IMR-90 (cell line): ENCODE data around the gene OBI1. TPM values are rescaled to one million over a fixed set of nuclear protein-coding genes. Genes with fewer than 3 reads are reported as not detected.

Source experiments
- ATAC-seq: fragments of 200-7000 bp; cut with Tn5 transposase; 2 replicates; pipeline ENCODE4 v1.9.1; 2020; ENCODE audit warnings: low read depth, mild to moderate bottlenecking, moderate library complexity
- BruUV-seq: library from RNA; stranded (reverse); fragments of 400-500 nt; replicated peaks from 2 replicates; lab custom pipeline; 2021; lab: Mats Ljungman, UMichigan
- CTCF ChIA-PET: fragments of 300-600 bp; formaldehyde crosslinking; extraction: SDS; loops from one replicate; lab custom pipeline; 2021; ENCODE audit warnings: antibody characterized with exemption; lab: Yijun Ruan, JAX
- POLR2A ChIA-PET: fragments of 300-600 bp; sonication (Branson Sonifier 250); formaldehyde crosslinking; loops from one replicate; lab custom pipeline; 2022; ENCODE audit warnings: antibody characterized with exemption; ENCODE audit not compliant: unreplicated experiment; lab: Charles Lee
- DNase-seq: peaks from one replicate; pipeline ENCODE4 v3.0.0; 2013
- H2AFZ ChIP-seq: replicated peaks from 2 replicates; pipeline ENCODE3; 2013; ENCODE audit warnings: low read length, mild to moderate bottlenecking; ENCODE audit not compliant: poor library complexity
- H2AK5ac ChIP-seq: 2 replicates; pipeline ENCODE4 v1.6.1; 2013; ENCODE audit warnings: low read depth, low read length, inconsistent platforms
- H2AK9ac ChIP-seq: replicated peaks from 2 replicates; pipeline ENCODE3; 2013; ENCODE audit warnings: mild to moderate bottlenecking, low read depth, low read length, moderate library complexity; ENCODE audit not compliant: poor library complexity
- H2BK120ac ChIP-seq: 2 replicates; pipeline ENCODE4 v1.6.1; 2013; ENCODE audit warnings: low read depth, low read length, inconsistent platforms
- H2BK15ac ChIP-seq: 3 replicates; pipeline ENCODE4 v1.6.1; 2013; ENCODE audit warnings: low read depth, low read length, inconsistent platforms
- H2BK20ac ChIP-seq: 2 replicates; pipeline ENCODE4 v1.6.1; 2013; ENCODE audit warnings: low read depth, mild to moderate bottlenecking, inconsistent platforms, low read length, moderate library complexity
- H2BK5ac ChIP-seq: 2 replicates; pipeline ENCODE4 v1.6.1; 2013; ENCODE audit warnings: mild to moderate bottlenecking, low read depth, low read length, inconsistent platforms; ENCODE audit not compliant: poor library complexity, severe bottlenecking
- H3K14ac ChIP-seq: replicated peaks from 2 replicates; pipeline ENCODE4 v1.6.1; 2013; ENCODE audit warnings: low read depth, low read length, inconsistent platforms
- H3K18ac ChIP-seq: 2 replicates; pipeline ENCODE4 v1.6.1; 2013; ENCODE audit warnings: low read depth, low read length, control low read depth
- H3K23ac ChIP-seq: 2 replicates; pipeline ENCODE4 v1.6.1; 2013; ENCODE audit warnings: low read depth, low read length, inconsistent platforms
- H3K27ac ChIP-seq: 2 replicates; pipeline ENCODE4 v1.5.1; 2013; ENCODE audit warnings: mild to moderate bottlenecking, control low read depth, low read length; ENCODE audit not compliant: insufficient read depth
- H3K27me3 ChIP-seq: 2 replicates; pipeline ENCODE4 v1.6.1; 2013; ENCODE audit warnings: low read length; ENCODE audit not compliant: control insufficient read depth, insufficient read depth
- H3K36me3 ChIP-seq: 2 replicates; pipeline ENCODE4 v1.6.1; 2013; ENCODE audit warnings: low read length, mixed read lengths; ENCODE audit not compliant: control insufficient read depth, insufficient read depth
- H3K4ac ChIP-seq: 2 replicates; pipeline ENCODE4 v1.6.1; 2013; ENCODE audit warnings: low read depth, low read length, inconsistent platforms
- H3K4me1 ChIP-seq: 2 replicates; pipeline ENCODE4 v1.6.1; 2013; ENCODE audit warnings: low read length, mixed read lengths; ENCODE audit not compliant: control insufficient read depth, insufficient read depth
- H3K4me2 ChIP-seq: 2 replicates; pipeline ENCODE4 v1.6.1; 2013; ENCODE audit warnings: low read depth, mild to moderate bottlenecking, control low read depth, low read length, moderate library complexity
- H3K4me3 ChIP-seq: 2 replicates; pipeline ENCODE4 v1.5.1; 2013; ENCODE audit warnings: low read depth, mild to moderate bottlenecking, control low read depth, low read length, moderate library complexity; ENCODE audit not compliant: insufficient read depth
- H3K56ac ChIP-seq: 2 replicates; pipeline ENCODE4 v1.6.1; 2013; ENCODE audit warnings: low read length, inconsistent platforms; ENCODE audit not compliant: insufficient read depth; ENCODE audit errors: extremely low read depth
- H3K79me1 ChIP-seq, 2 experiments: 2 replicates each; pipeline ENCODE4 v1.6.1; 2013; ENCODE audit warnings: low read length in 2 of 2, inconsistent platforms in 1 of 2, low read depth in 1 of 2
- H3K9ac ChIP-seq: 2 replicates; pipeline ENCODE4 v1.6.1; 2013; ENCODE audit warnings: low read depth, low read length, control low read depth
- H3K9me1 ChIP-seq: 2 replicates; pipeline ENCODE4 v1.6.1; 2013; ENCODE audit warnings: low read length, inconsistent platforms; ENCODE audit not compliant: insufficient read depth
- H3K9me3 ChIP-seq: 2 replicates; pipeline ENCODE4 v1.6.1; 2013; ENCODE audit warnings: low read length; ENCODE audit not compliant: control insufficient read depth, insufficient read depth
- H4K20me1 ChIP-seq: 2 replicates; pipeline ENCODE4 v1.6.1; 2013; ENCODE audit warnings: low read length, inconsistent platforms; ENCODE audit not compliant: insufficient read depth
- H4K5ac ChIP-seq: 2 replicates; pipeline ENCODE4 v1.6.1; 2013; ENCODE audit warnings: mild to moderate bottlenecking, low read depth, low read length, control low read depth
- H4K8ac ChIP-seq, 2 experiments: 2 replicates each; pipeline ENCODE4 v1.6.1; 2013; ENCODE audit warnings: low read depth in 2 of 2, low read length in 2 of 2, control low read depth in 1 of 2, inconsistent platforms in 1 of 2
- H4K91ac ChIP-seq: 2 replicates; pipeline ENCODE4 v1.6.1; 2013; ENCODE audit warnings: low read depth, low read length, inconsistent platforms; ENCODE audit not compliant: insufficient read depth
- CHD1 ChIP-seq: IDR thresholded peaks from 2 replicates; pipeline ENCODE4 v1.6.1; 2012; ENCODE audit warnings: low read depth, low read length, improper control_type of control experiment
- CTCF ChIP-seq: conservative IDR thresholded peaks from 2 replicates; pipeline ENCODE4 v1.5.1; 2012; ENCODE audit warnings: mild to moderate bottlenecking, low read depth, low read length, improper control_type of control experiment
- MAZ ChIP-seq: IDR thresholded peaks from 2 replicates; pipeline ENCODE4 v1.6.1; 2012; ENCODE audit warnings: low read depth, mild to moderate bottlenecking, low read length, improper control_type of control experiment, moderate library complexity, borderline replicate concordance
- MXI1 ChIP-seq: IDR thresholded peaks from 2 replicates; pipeline ENCODE4 v1.6.1; 2012; ENCODE audit warnings: low read depth, mild to moderate bottlenecking, low read length, moderate library complexity, borderline replicate concordance
- RAD21 ChIP-seq: IDR thresholded peaks from 2 replicates; pipeline ENCODE4 v1.6.1; 2012; ENCODE audit warnings: low read length, improper control_type of control experiment
- RFX5 ChIP-seq: IDR thresholded peaks from 2 replicates; pipeline ENCODE4 v1.8.0; 2012; ENCODE audit warnings: low read depth, mild to moderate bottlenecking, low read length, moderate library complexity
- USF2 ChIP-seq: fragments of 150-350 bp; IDR thresholded peaks from 2 replicates; pipeline ENCODE4 v1.6.1; 2017; ENCODE audit warnings: mild to moderate bottlenecking, antibody characterized with exemption, low read length, low read depth
- WGBS, 2 experiments: methylation state at CpG; one replicate each; pipeline versions ENCODE4 v1.1.5 to v1.1.7; 2013; ENCODE audit warnings: missing lambda C conversion rate in 2 of 2; ENCODE audit not compliant: insufficient read length in 1 of 2; ENCODE audit errors: extremely low coverage in 2 of 2; 5-methylcytosine and 5-hydroxymethylcytosine counted together
- dilution Hi-C: fragments of 300-500 bp; cut with HindIII; formaldehyde crosslinking; loops from one replicate; pipeline ENCODE4 v1.14.3; 2018; ENCODE audit warnings: low sequenced_read_pairs; ENCODE audit not compliant: unreplicated experiment
- in situ Hi-C: fragments of 300-500 bp; cut with MboI; formaldehyde crosslinking; loops from 3 replicates; pipeline ENCODE4 v1.14.3; 2019; ENCODE audit warnings: low sequenced_read_pairs, inconsistent platforms, mixed read lengths
- intact Hi-C: fragments of 100-400 bp; cut with micrococcal nuclease; formaldehyde crosslinking; loops from 2 replicates; pipeline ENCODE4 v1.10.0; 2022
- polyA plus RNA-seq, 3 experiments: library from polyadenylated mRNA; depleted of rRNA; stranded (reverse); fragments of >200 nt; gene quantifications; 2 replicates each; pipeline ENCODE4 v1.2.3, GENCODE V29; 2012; ENCODE audit warnings: low replicate concordance in 1 of 3
- total RNA-seq: library from RNA; depleted of rRNA; stranded (reverse); fragments of >200 nt; gene quantifications from 2 replicates; pipeline ENCODE4 v1.2.3, GENCODE V29; 2012

Gene OBI1
- total and polyA plus RNA-seq, 2 of the 4 experiments (the other 2 are of a cell fraction) = 4.4 to 11.8 TPM

- Histone ChIP-seq H3K4me3 (peak overlapping the region; percentile 84), H2AK9ac (no peak overlapping the region), H2BK20ac (no peak overlapping the region), H2BK15ac (no peak overlapping the region), H4K91ac (no peak overlapping the region), H3K9me1 (no peaks in the 10 kb centered on the region), H3K23ac (no peak overlapping the region), H3K4me2 (peak overlapping the region; percentile 100), H4K8ac (peak overlapping the region; percentile 39 to 81; a peak in 2 of 4 replicates), H3K4me1 (peaks cover 5% of the 10 kb centered on the region), H2AFZ (peak overlapping the region; percentile 86), H3K27me3 (peaks cover 2% of the 10 kb centered on the region; the same call in 1 of the 2 replicates), H3K4ac (no peak overlapping the region), H3K18ac (no peak overlapping the region), H3K36me3 (no peaks in the 10 kb centered on the region), H3K79me1 (peaks cover 0 to 17% of the 10 kb centered on the region in 2 experiments; a peak in 2 of 4 replicates), H3K56ac (no peak overlapping the region), H3K27ac (no peak overlapping the region), H3K9me3 (no peaks in the 10 kb centered on the region), H2BK5ac (no peak overlapping the region), H2BK120ac (no peak overlapping the region), H4K20me1 (no peaks in the 10 kb centered on the region), H2AK5ac (no peak overlapping the region), H3K14ac (no peak overlapping the region), H3K9ac (no peak overlapping the region), H4K5ac (no peak overlapping the region)
- ChIA-PET POLR2A (no interaction called here), CTCF (interaction anchor here (1.0 to 1.8 kb wide), 2 partner anchors 12 to 63 kb away, joined by 3 to 4 read pairs; no protein-coding TSS in a partner anchor)
- intact Hi-C loops = loop anchor here (10.0 kb wide), 1 partner anchor 526 kb away; no protein-coding TSS in a partner anchor
- DNase-seq (no peak), ATAC-seq (no peak)
- in situ Hi-C loops = no loop called here
- BruUV-seq = no TSS peak
- TF ChIP-seq USF2 = no peak
- no peak for TF ChIP-seq RAD21
- TF ChIP-seq MAZ = no peak
- no peak for TF ChIP-seq CTCF
- no peak for TF ChIP-seq MXI1
- no peak for TF ChIP-seq RFX5
- no peak for TF ChIP-seq CHD1
- dilution Hi-C loops = no loop called here
- WGBS, 2 experiments = no CpG with 5 or more reads among the region's 4 CpGs
Observed at GRCh38 chr13:78660495-78660857, 1.5 kb upstream of the OBI1 start.
